A549 (cell line): ENCODE results near the gene ATP2A3. TPM values are rescaled to one million over a fixed set of nuclear protein-coding genes. Genes with fewer than 3 reads are reported as not detected.

Source experiments
- ATAC-seq, 2 experiments: fragments of 200-7000 bp in 1 of 2; fragments of >200 bp in 1 of 2; cut with Nextera tagmentation in 1 of 2; cut with Tn5 transposase in 1 of 2; 3 replicates each; pipeline versions ENCODE4 v1.8.0 to v1.9.1; 2018 to 2020; ENCODE audit warnings: mild to moderate bottlenecking in 1 of 2, moderate library complexity in 1 of 2
- CTCF ChIA-PET: fragments of 300-600 bp; sonication (Branson Sonifier 250); formaldehyde crosslinking; extraction: SDS; loops from one replicate; lab custom pipeline; 2021; ENCODE audit warnings: antibody characterized with exemption, inconsistent platforms; lab: Yijun Ruan, JAX
- POLR2A ChIA-PET: fragments of 350-600 bp; formaldehyde crosslinking; extraction: SDS; loops from one replicate; lab custom pipeline; 2021; ENCODE audit warnings: antibody characterized with exemption, inconsistent platforms; lab: Yijun Ruan, JAX
- DNase-seq, 2 experiments: peaks; one replicate each; pipeline versions ENCODE4 v3.0.0 to v3.0.0-alpha.2; 2011 to 2016; ENCODE audit warnings: low read depth in 1 of 2, low spot score in 1 of 2
- FAIRE-seq: peaks from 2 replicates; lab custom pipeline; 2011; peaks lifted over from hg19 to GRCh38; lab: Jason Lieb, UNC
- H3K27ac ChIP-seq, 2 experiments: fragments of >200 bp; sonication (Bioruptor Twin); formaldehyde crosslinking; 3 replicates each; pipeline ENCODE4 v1.5.1; 2016 to 2017
- H3K4me1 ChIP-seq: fragments of >200 bp; sonication (Bioruptor Twin); formaldehyde crosslinking; 3 replicates; pipeline ENCODE4 v1.6.1; 2016
- H3K4me2 ChIP-seq: fragments of >200 bp; sonication (Bioruptor Twin); formaldehyde crosslinking; 3 replicates; pipeline ENCODE4 v1.6.1; 2016
- H3K4me3 ChIP-seq: fragments of >200 bp; sonication (Bioruptor Twin); formaldehyde crosslinking; 3 replicates; pipeline ENCODE4 v1.5.1; 2016
- H3K9me3 ChIP-seq: fragments of >200 bp; sonication (Bioruptor Twin); formaldehyde crosslinking; 3 replicates; pipeline ENCODE4 v1.6.1; 2016
- ATOH8 ChIP-seq: fragments of 250-450 bp; sonication (Bioruptor Pico); IDR thresholded peaks from 2 replicates; pipeline ENCODE4 v1.5.0; 2020; ENCODE audit warnings: low read depth, mild to moderate bottlenecking, moderate library complexity
- E2F6 ChIP-seq: IDR thresholded peaks from 2 replicates; pipeline ENCODE4 v1.6.1; 2012; ENCODE audit warnings: low read depth, borderline replicate concordance
- FOSB ChIP-seq: fragments of 250-450 bp; sonication (Bioruptor Pico); IDR thresholded peaks from 2 replicates; pipeline ENCODE4 v1.5.0; 2020; ENCODE audit warnings: mild to moderate bottlenecking, moderate library complexity
- FOSL2 ChIP-seq, 2 experiments: fragments of 450-650 bp in 1 of 2; fragments of >200 bp in 1 of 2; sonication (Bioruptor Twin) in 1 of 2; formaldehyde crosslinking; IDR thresholded peaks; 2 replicates each; pipeline versions ENCODE4 v1.5.0 to v1.6.1; 2016 to 2020; ENCODE audit warnings: mild to moderate bottlenecking in 1 of 2, moderate library complexity in 1 of 2
- HES2 ChIP-seq: fragments of >200 bp; sonication (Bioruptor Twin); formaldehyde crosslinking; IDR thresholded peaks from 2 replicates; pipeline ENCODE4 v1.6.1; 2016
- SMC3 ChIP-seq: fragments of >200 bp; sonication (Bioruptor Twin); formaldehyde crosslinking; IDR thresholded peaks from 3 replicates; pipeline ENCODE4 v1.6.1; 2018; ENCODE audit warnings: inconsistent platforms
- USF2 ChIP-seq: fragments of 450-650 bp; IDR thresholded peaks from 2 replicates; pipeline ENCODE4 v1.6.1; 2014; ENCODE audit warnings: antibody characterized with exemption
- ZFP36 ChIP-seq: fragments of 450-650 bp; IDR thresholded peaks from 2 replicates; pipeline ENCODE4 v1.6.1; 2014; ENCODE audit warnings: borderline replicate concordance; ENCODE audit not compliant: partially characterized antibody
- ZNF302 ChIP-seq: fragments of 250-450 bp; sonication (Bioruptor Pico); IDR thresholded peaks from 2 replicates; pipeline ENCODE4 v1.9.0; 2021; ENCODE audit warnings: inconsistent platforms, mild to moderate bottlenecking, moderate library complexity
- WGBS: methylation state at CpG from one replicate; pipeline ENCODE4 v1.1.6; 2017; ENCODE audit errors: missing lambda C conversion rate; 5-methylcytosine and 5-hydroxymethylcytosine counted together
- polyA plus RNA-seq, 4 experiments: library from polyadenylated mRNA; depleted of rRNA in 3 of 4; stranded (reverse); fragments of >200 nt; fragmentation: RNase III in 1 of 4; extraction: RNeasy Plus Mini Kit Qiagen cat#74134 plus additional on column Dnase treatment in 1 of 4; gene quantifications; 2 replicates in 3 of 4; 3 replicates in 1 of 4; pipeline ENCODE4 v1.2.3, GENCODE V29; 2011 to 2017

The ATP2A3 gene
- polyA plus RNA-seq, 2 of the 4 experiments (the other 2 are of a cell fraction), result 3.1 to 5.5 TPM

GRCh38 chr17:3974138-3974687 lies 10.0 kb upstream of the ATP2A3 start:
- ChIA-PET POLR2A (no interaction called here), CTCF (interaction anchor here (1.3 kb wide), 1 partner anchor 14 kb away, joined by 3 read pairs; no protein-coding TSS in a partner anchor)

GRCh38 chr17:3973495-3974137 lies 9.4 kb upstream of the ATP2A3 start:
- TF ChIP-seq E2F6 (no peak), ATOH8 (CRISPR knock-in tag) (no peak)
- TF ChIP-seq, all 56 proteins: peak for 0
- Histone ChIP-seq H3K4me3 (no peak overlapping the region), H3K27ac (no peak overlapping the region), H3K4me1 (no peaks in the 10 kb centered on the region), H3K9me3 (peaks cover 8% of the 10 kb centered on the region), H3K4me2 (no peak overlapping the region)
- ATAC-seq, result peak; percentile 20 to 24; a peak in 3 of 6 replicates
- CTCF ChIA-PET, result interaction anchor here (1.3 to 1.7 kb wide), 2 partner anchors 13 to 39 kb away, joined by 3 read pairs; no protein-coding TSS in a partner anchor
- 55% methylated on average over 10 of the region's 10 CpGs for whole genome bisulfite sequencing
- POLR2A ChIA-PET, result no interaction called here
- FAIRE-seq, result no peak
- DNase-seq, result no peak

More at GRCh38 chr17:3974138-3974687, 10.0 kb upstream of the ATP2A3 start:
- no peak for DNase-seq
- Histone ChIP-seq H3K4me1 (no peaks in the 10 kb centered on the region), H3K9me3 (peaks cover 8% of the 10 kb centered on the region), H3K4me3 (no peak overlapping the region), H3K27ac (no peak overlapping the region), H3K4me2 (no peak overlapping the region)
- no peak for FAIRE-seq
- TF ChIP-seq ZNF302, result no peak
- peak; percentile 25 to 27; a peak in 4 of 6 replicates for ATAC-seq
- 77% methylated on average over 15 of the region's 15 CpGs for WGBS

GRCh38 chr17:3972931-3973330 lies 8.7 kb upstream of the ATP2A3 start:
- H3K9me3 ChIP-seq, result peaks cover 8% of the 10 kb centered on the region
- DNase-seq, result no peak
- no peaks in the 10 kb centered on the region for H3K4me1 ChIP-seq
- POLR2A ChIA-PET, result no interaction called here
- no peak overlapping the region for H3K27ac ChIP-seq
- TF ChIP-seq HES2, result no peak
- H3K4me3 ChIP-seq, result no peak overlapping the region
- CTCF ChIA-PET, result interaction anchor here (1.1 to 1.7 kb wide), 3 partner anchors 10 to 38 kb away, joined by 3 to 5 read pairs (median 3); no protein-coding TSS in a partner anchor
- 30% methylated on average over 5 of the region's 5 CpGs for WGBS
- no peak for FAIRE-seq
- no peak for ATAC-seq
- no peak overlapping the region for H3K4me2 ChIP-seq

GRCh38 chr17:3972281-3972731 lies 8.1 kb upstream of the ATP2A3 start:
- no peak for DNase-seq
- Histone ChIP-seq H3K4me2 (no peak overlapping the region), H3K4me3 (no peak overlapping the region), H3K4me1 (no peaks in the 10 kb centered on the region), H3K27ac (no peak overlapping the region), H3K9me3 (peaks cover 8% of the 10 kb centered on the region)
- 72% methylated on average over 15 of the region's 15 CpGs for WGBS
- no peak for FAIRE-seq
- TF ChIP-seq ZNF302, result no peak
- no peak for TF ChIP-seq FOSB (CRISPR knock-in tag)
- no peak for TF ChIP-seq FOSL2 (IDR thresholded peaks at IDR 0.05)
- no peak for TF ChIP-seq FOSL2 (CRISPR knock-in tag; IDR thresholded peaks at IDR 0.05)
- no peak for TF ChIP-seq USF2
- ChIA-PET CTCF (interaction anchor here (1.1 to 1.7 kb wide), 3 partner anchors 10 to 38 kb away, joined by 3 to 5 read pairs (median 3); no protein-coding TSS in a partner anchor), POLR2A (no interaction called here)
- ATAC-seq, result no peak; a peak in 1 of 6 replicates

GRCh38 chr17:3970668-3971067 lies 6.4 kb upstream of the ATP2A3 start:
- Histone ChIP-seq H3K4me1 (peaks cover 2% of the 10 kb centered on the region; the same call in 2 of the 3 replicates), H3K9me3 (peaks cover 8% of the 10 kb centered on the region), H3K27ac (no peak overlapping the region), H3K4me3 (no peak overlapping the region), H3K4me2 (no peak overlapping the region)
- FAIRE-seq (no peak), ATAC-seq (peak in 1 of 2 experiments; percentile 8; a peak in 1 of 6 replicates), DNase-seq (no peak)
- ChIA-PET POLR2A (no interaction called here), CTCF (interaction anchor here (0.7 to 1.4 kb wide), 3 partner anchors 14 to 104 kb away, joined by 4 to 6 read pairs (median 4); no protein-coding TSS in a partner anchor)
- 80% methylated on average over 6 of the region's 6 CpGs for WGBS
- TF ChIP-seq ZFP36 (peak; percentile 59), SMC3 (no peak)
